CD4-positive, alpha-beta T cell treated with Interleukin-6 for 4 hours (primary cell): ENCODE measurements around the gene ACKR2.
A peak's percentile ranks its signal among the peaks of the same experiment; 100 is the strongest.

Source experiments
- DNase-seq: peaks from one replicate; pipeline ENCODE4 v3.0.0-alpha.2; 2020; ENCODE audit warnings: mixed read lengths

Gene ACKR2

DNA sequence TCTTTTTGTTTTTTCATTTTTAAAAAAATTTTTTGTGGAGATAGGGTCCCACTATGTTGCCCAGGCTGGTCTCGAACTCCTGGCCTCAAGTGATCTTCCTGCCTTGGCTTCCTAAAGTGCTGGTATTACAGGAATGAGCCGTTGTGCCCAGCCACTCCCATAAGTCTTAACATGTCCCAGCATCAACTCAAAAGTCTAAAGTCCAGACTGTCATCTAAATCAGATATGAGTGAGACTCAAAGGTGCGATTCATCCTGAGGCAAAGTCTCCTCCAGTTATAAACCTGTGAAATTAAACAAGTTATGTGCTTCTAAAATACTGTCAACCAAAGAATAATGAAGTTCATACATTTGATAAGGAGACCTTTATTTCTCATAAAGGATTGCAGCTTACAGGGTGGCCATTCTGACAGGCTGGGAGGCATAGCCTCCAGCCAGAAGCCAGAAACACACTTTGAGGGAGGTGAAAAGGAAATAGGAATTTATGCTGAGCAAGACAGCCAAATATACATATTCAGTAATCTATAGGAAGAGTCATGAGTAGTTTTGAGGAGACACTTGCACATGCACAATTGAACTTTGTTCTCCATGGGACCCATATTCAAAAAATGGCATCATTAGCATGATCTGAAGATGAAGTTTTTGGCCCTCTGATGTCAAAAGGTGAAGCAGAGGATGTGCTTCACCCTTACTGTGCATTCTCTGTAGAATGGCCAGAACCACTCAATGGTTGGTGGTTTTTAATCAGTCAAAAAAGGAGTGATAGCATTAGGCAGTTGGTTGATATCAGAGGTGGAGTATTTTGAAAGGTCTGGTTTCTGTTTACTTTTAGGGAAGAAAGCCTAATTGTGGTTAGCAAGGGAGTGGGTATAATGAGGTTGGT lies 85.7 kb downstream of the ACKR2 start:
- no peak for DNase-seq

DNA sequence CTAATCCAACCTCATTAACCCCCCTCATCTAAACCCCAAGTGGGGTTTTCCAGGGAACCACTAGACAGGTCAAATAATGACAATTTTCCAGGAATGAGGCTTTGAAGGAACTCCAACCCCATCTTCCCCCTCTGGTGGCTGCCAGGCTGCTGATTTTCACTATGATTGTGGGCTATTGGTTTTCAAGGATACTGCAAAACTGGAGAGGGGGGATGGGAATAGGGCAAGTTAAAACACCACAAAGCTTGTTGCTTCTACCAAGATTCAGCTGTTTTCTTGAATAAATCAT lies 86.3 kb downstream of the ACKR2 start:
- DNase-seq: no peak

DNA sequence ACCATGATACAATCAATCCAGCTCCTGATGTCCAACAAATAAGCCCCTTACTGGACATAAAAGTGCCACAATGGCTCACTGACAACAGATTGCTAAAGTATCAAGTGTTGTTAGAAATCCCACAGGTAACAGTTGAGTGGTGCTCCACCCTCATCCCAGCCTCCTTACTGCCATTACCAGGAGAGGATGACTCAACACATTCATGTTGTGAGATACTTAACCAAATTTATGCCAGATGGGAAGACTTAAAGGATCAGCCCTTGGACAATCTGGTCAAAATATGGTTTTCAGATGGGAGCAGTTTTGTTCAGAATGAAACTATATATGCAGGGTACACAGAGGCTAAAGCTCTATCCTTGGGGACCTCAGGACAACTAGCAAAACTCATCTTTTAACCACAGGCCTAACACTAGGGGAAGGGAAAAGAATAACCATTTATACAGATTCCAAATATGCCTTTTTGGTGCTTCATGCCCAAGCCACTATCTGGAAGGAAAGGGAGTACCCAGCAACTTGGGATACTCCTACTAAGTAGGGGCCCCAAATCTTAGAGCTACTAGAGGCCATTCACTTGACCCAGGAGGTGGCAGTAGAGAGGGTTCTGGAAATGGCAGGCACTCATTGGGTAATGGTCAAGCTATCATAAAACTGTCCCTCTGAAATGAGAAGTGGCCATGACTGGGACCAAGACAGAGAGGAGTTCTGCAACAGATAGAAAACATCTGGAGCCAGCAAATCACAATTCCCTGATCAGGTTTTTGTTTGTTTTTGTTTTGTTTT lies 89.8 kb downstream of the ACKR2 start:
- DNase-seq: no peak

- no peak for DNase-seq
These were observed 91.2 kb downstream of the ACKR2 start for GRCh38 chr3:42900226-42901072.

DNA sequence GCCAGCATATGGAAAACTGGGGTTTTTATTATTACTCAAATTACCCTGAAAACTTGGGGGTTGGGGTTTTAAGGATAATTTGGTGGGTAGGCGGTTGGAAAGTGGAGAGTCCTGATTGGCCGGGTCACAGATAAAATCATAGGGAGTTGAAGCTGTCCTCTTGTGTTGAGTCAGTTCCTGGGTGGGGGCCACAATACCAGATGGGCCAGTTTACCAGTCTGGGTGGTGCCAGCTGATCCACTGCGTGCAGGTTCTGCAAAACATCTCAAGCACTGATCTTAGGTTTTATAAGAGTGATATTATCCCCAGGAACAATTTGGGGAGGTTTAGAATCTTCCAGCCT lies 91.8 kb downstream of the ACKR2 start:
- no peak for DNase-seq

DNA sequence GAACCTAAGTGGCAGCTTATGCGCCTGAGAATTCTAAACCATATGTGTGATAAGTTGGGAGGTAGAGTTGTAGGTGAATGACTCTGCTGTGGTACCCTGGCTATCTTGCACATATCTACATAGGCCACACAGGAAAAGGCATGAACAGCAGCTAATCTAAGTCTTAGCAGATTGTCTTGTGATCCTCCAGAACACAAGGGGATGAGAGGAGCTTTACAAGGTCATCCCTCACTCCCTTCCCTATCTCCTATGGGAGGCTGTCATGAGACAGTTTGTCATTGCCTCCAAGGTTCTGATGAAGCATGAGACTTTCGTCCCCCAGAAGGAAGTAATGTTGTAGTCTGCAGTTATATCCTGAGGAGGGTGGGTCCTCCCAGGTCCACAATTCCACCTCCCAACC lies 93.0 kb downstream of the ACKR2 start:
- no peak for DNase-seq

DNA sequence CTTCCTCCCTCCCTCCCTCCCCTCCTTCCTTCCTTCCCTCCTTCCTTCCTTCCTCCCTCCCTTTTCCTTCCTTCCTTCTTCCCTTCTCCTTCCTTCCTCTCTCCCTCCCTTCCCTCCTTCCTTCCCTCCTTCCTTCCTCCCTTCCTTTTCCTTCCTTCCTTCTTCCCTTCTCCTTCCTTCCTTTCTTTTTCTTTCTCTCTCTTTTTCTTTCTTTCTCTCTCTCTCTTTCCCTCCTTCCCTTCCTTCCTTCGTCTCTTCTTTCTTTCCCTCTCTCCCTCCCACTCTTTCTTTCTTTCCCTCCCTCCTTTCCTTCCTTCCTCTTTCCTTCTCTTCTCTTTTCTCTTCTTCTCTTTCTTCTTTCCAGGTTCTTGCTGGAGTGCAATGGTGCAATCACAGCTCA lies 94.8 kb downstream of the ACKR2 start:
- DNase-seq: no peak

- DNase-seq: no peak
These were observed 96.5 kb downstream of the ACKR2 start for GRCh38 chr3:42905740-42906069.

- DNase-seq: peak; percentile 48
These were observed 97.0 kb downstream of the ACKR2 start, which contains the start of gene ZNF662 for GRCh38 chr3:42906070-42906847. TSS of gene ZNF662 (plus strand) at chr3:42906142. CDS start at chr3:42908115, 1,973 bp downstream.

DNA sequence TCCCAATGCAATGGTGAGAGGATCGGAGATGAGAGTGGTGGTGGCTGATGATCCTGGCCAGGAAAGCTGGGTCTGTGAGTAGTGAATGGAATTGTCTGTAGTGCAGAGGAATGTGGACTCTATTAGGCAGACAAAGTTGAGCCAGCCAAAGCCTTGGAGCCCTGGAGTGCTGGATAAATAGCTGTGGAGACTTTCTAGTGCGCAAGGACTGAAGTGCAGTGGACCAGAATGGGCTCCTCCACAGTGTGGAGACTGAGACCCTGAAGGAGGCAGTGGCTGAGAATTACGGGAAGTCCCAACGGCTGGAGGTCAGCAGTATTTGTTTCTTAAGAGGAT lies 97.6 kb downstream of the ACKR2 start:
- no peak for DNase-seq

GRCh38 chr3:42908675-42909074 lies 99.4 kb downstream of the ACKR2 start:
- no peak for DNase-seq

DNA sequence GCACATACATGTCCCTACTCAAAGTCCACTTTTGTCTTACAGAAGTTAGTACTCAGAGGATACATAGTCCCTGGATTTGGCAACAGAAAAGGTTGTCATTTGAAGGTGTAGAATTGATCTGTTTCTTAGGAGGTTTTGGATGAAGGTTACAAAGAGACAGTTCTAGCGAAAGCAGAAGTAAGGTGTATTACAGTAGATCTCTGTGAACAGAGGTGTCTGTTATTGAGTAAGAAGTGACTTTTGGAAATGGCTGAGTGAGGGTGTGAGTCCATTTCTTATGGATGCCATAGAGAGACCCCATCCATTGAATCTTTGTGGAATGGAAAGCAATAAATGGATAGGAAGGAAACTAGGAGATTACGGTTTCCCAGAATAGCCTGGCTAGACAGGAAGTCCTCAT lies 102.3 kb downstream of the ACKR2 start:
- no peak for DNase-seq

GRCh38 chr3:42914771-42915515 lies 105.7 kb downstream of the ACKR2 start:
- DNase-seq: no peak
